ENCODE data around the gene ADARB1.

The ADARB1 gene

DNA sequence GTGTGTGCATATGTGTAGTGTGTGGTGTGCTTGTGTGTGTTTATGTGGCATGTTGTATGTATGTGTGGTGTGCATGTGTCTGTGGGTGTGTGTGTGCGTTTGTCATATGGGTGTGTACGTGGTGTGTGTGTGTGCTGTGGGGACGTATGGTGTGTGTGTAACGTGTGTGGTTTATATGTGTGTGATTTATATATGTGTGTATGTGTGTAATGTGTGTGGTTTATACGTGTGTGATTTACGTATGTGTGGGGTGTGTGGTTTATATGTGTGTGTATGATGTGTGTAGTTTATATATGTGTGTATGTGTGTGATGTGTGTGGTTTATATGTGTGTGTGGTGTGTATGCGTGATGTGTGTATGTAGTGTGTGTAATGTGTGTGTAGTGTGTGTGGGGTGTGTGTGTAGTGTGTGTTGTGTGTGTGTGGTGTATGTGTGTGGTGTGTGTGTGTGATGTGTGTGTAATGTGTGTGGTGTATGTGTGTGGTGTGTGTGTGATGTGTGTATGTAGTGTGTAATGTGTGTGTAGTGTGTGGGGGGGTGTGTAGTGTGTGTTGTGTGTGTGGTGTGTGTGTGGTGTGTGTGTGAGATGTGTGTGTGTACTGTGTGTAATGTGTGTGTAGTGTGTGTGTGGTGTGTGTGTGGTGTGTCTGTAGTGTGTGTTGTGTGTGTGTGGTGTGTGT lies 32.3 kb upstream of the ADARB1 start:
- Histone ChIP-seq H3K4me3 (ENCODE audit: low read depth, low read length) (no peak overlapping the region), H3K9me3 (ENCODE audit: control insufficient read depth, insufficient read depth, low read length) (no peaks in the 10 kb centered on the region), H3K4me1 (ENCODE audit: control insufficient read depth, insufficient read depth, low read length) (no peaks in the 10 kb centered on the region), H3K36me3 (ENCODE audit: control insufficient read depth, insufficient read depth, low read length) (no peaks in the 10 kb centered on the region), H3K27me3 (ENCODE audit: control insufficient read depth, insufficient read depth, low read length) (no peaks in the 10 kb centered on the region), H3K9ac (ENCODE audit: low read depth, low read length) (no peak overlapping the region)

DNA sequence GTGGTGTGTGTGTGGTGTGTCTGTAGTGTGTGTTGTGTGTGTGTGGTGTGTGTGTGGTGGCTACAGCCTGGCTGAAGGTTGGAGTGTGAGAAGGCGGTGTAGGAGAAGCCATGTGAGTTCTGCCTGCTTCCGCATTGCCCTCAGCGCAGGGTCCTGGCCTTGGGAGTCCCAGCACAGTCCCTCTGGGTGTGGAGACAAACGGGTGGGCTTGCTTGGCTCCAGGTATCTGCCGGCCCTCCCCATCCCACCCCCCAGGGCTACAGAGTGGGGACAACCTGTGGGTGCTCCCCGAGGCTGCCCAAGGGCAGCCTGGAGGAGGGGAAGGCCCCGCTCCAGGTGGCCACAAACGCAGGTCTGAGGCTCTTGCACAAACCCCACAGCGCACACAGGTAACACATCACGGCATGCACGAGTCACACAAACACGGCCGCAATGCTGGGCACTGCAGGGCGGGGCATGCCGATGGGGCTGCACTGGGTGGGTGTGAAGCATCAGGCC lies 31.7 kb upstream of the ADARB1 start:
- no peaks in the 10 kb centered on the region for H3K27me3 ChIP-seq (ENCODE audit: control insufficient read depth, insufficient read depth, low read length)

DNA sequence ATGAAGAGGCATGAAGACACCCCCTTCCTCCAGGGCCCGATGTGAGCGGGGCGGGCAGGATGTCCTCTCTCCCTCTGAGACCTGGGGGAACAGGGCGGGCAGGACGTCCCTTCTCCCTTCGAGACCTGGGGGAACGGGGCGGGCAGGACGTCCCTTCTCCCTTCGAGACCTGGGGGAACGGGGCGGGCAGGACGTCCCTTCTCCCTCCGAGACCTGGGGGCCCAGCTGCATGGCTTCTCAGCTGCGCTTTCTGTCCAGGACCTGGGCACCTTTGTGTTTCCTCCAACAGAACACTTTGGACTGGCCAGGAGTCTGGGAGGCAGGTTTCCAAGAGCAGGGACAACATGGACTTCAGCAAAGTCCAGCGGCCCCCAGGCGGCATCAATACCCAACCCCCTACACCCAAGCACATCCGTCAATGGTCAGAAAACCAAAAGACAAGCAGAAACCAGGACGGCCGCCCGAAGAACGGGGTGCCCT lies 30.8 kb upstream of the ADARB1 start:
- H3K9me3 ChIP-seq (ENCODE audit: control insufficient read depth, insufficient read depth, low read length), result no peaks in the 10 kb centered on the region
- H3K36me3 ChIP-seq (ENCODE audit: control insufficient read depth, insufficient read depth, low read length), result no peaks in the 10 kb centered on the region
- no peak overlapping the region for H3K9ac ChIP-seq (ENCODE audit: low read depth, low read length)
- no peak overlapping the region for H3K4me3 ChIP-seq (ENCODE audit: low read depth, low read length)
- no peaks in the 10 kb centered on the region for H3K4me1 ChIP-seq (ENCODE audit: control insufficient read depth, insufficient read depth, low read length)
- no peaks in the 10 kb centered on the region for H3K27me3 ChIP-seq (ENCODE audit: control insufficient read depth, insufficient read depth, low read length)

More for the DNA sequence above, 31.7 kb upstream of the ADARB1 start:
- H3K9ac ChIP-seq (ENCODE audit: low read depth, low read length), result no peak overlapping the region
- H3K9me3 ChIP-seq (ENCODE audit: control insufficient read depth, insufficient read depth, low read length), result no peaks in the 10 kb centered on the region
- H3K4me3 ChIP-seq (ENCODE audit: low read depth, low read length), result no peak overlapping the region
- H3K4me1 ChIP-seq (ENCODE audit: control insufficient read depth, insufficient read depth, low read length), result no peaks in the 10 kb centered on the region
- no peaks in the 10 kb centered on the region for H3K36me3 ChIP-seq (ENCODE audit: control insufficient read depth, insufficient read depth, low read length)

DNA sequence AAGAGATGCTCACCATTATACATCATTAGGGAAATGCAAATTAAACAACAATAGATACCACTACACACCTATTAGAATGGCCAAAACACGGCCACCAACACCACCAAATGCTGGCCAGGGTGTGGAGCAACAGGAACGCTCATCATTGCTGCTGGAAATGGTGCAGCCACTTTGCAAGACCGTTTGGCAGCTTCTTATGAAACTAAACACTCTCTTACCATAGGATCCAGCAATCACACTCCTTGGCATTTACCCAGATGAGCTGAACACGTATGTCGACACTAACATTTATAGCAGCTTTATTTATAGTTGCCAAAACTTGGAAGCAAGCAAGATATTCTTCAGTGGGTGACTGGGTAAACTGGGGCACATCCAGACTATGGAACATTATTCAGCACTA lies 28.9 kb upstream of the ADARB1 start:
- no peaks in the 10 kb centered on the region for H3K36me3 ChIP-seq (ENCODE audit: control insufficient read depth, insufficient read depth, low read length)
- no peaks in the 10 kb centered on the region for H3K27me3 ChIP-seq (ENCODE audit: control insufficient read depth, insufficient read depth, low read length)
- H3K4me3 ChIP-seq (ENCODE audit: low read depth, low read length), result no peak overlapping the region
- H3K4me1 ChIP-seq (ENCODE audit: control insufficient read depth, insufficient read depth, low read length), result no peaks in the 10 kb centered on the region
- H3K9me3 ChIP-seq (ENCODE audit: control insufficient read depth, insufficient read depth, low read length), result no peaks in the 10 kb centered on the region
- H3K9ac ChIP-seq (ENCODE audit: low read depth, low read length), result no peak overlapping the region

DNA sequence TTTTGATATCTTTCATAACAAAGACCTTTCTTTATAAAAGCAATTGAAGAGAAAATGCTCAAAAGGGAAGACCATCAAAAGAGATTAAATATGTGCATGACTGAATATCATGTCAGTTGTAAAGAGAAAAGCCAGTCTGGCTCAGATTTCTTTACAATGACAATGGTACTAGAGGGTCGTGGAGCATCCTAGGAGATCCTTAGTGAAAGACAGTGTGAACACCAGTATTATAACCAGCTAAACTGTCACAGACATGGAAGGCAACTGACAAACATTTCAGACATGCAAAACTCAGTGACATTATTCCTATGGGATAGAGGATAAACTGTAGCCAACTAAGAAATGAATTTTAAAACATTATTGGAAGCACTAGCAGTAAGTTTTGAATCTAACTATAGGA lies 27.1 kb upstream of the ADARB1 start:
- H3K9ac ChIP-seq (ENCODE audit: low read depth, low read length), result no peak overlapping the region
- H3K36me3 ChIP-seq (ENCODE audit: control insufficient read depth, insufficient read depth, low read length), result no peaks in the 10 kb centered on the region
- H3K27me3 ChIP-seq (ENCODE audit: control insufficient read depth, insufficient read depth, low read length), result no peaks in the 10 kb centered on the region
- no peak overlapping the region for H3K4me3 ChIP-seq (ENCODE audit: low read depth, low read length)
- peaks cover 2% of the 10 kb centered on the region for H3K4me1 ChIP-seq (ENCODE audit: control insufficient read depth, insufficient read depth, low read length)
- H3K9me3 ChIP-seq (ENCODE audit: control insufficient read depth, insufficient read depth, low read length), result no peaks in the 10 kb centered on the region

DNA sequence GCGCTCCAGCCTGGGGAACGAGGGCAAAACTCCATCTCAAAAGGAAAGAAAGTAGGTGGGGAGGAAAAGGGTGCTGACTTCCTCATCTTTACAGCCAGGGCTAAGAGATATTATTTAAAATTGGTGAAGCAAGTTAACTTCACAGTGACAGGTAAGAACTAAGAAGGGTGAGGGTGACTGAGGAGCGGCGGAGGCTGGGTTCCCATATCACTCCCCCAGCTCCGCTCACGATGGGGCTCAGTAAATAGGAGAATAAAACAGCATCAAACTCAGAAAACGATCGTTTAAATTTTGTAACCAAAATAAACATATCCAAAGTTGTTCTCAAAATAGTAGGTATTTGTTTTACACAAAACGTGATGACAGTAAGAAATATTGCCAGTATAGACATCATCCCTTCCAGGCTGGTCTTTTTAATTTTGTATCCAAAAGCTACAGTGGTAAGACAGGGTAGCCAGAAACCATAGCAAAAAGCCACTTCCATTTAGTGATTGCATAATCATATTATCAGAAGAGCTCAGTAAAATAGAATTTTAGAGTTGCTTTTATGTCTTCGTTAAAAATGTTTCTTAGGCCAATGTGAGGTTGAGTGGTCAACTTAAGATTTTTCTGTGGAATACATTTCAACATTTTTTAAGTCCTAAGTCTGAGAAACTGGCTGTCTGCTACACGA lies 26.2 kb upstream of the ADARB1 start:
- Histone ChIP-seq H3K9ac (ENCODE audit: low read depth, low read length) (no peak overlapping the region), H3K9me3 (ENCODE audit: control insufficient read depth, insufficient read depth, low read length) (no peaks in the 10 kb centered on the region), H3K27me3 (ENCODE audit: control insufficient read depth, insufficient read depth, low read length) (no peaks in the 10 kb centered on the region), H3K4me3 (ENCODE audit: low read depth, low read length) (no peak overlapping the region), H3K4me1 (ENCODE audit: control insufficient read depth, insufficient read depth, low read length) (peaks cover 2% of the 10 kb centered on the region), H3K36me3 (ENCODE audit: control insufficient read depth, insufficient read depth, low read length) (no peaks in the 10 kb centered on the region)

DNA sequence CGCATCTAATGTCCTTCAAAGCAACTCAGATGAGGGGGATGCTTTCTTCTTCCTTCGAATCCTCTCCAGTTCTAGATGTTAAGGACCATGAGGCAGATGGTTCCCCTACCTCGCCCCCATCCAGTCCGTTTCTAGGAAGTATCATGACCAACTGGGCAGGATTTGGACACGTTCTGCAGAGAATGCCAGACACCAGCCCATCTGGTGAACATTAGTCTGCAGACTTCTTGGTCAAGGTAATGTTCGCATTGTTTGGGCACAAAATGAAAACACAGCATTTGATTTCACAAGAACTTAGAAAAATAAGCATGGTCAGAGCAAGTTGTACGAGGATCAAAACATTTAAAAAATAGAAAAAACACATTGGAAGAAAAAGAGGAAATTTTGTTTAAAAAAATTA lies 25.4 kb upstream of the ADARB1 start:
- no peaks in the 10 kb centered on the region for H3K27me3 ChIP-seq (ENCODE audit: control insufficient read depth, insufficient read depth, low read length)
- no peak overlapping the region for H3K4me3 ChIP-seq (ENCODE audit: low read depth, low read length)
- H3K36me3 ChIP-seq (ENCODE audit: control insufficient read depth, insufficient read depth, low read length), result no peaks in the 10 kb centered on the region
- H3K9ac ChIP-seq (ENCODE audit: low read depth, low read length), result no peak overlapping the region
- no peaks in the 10 kb centered on the region for H3K9me3 ChIP-seq (ENCODE audit: control insufficient read depth, insufficient read depth, low read length)
- H3K4me1 ChIP-seq (ENCODE audit: control insufficient read depth, insufficient read depth, low read length), result peaks cover 2% of the 10 kb centered on the region

DNA sequence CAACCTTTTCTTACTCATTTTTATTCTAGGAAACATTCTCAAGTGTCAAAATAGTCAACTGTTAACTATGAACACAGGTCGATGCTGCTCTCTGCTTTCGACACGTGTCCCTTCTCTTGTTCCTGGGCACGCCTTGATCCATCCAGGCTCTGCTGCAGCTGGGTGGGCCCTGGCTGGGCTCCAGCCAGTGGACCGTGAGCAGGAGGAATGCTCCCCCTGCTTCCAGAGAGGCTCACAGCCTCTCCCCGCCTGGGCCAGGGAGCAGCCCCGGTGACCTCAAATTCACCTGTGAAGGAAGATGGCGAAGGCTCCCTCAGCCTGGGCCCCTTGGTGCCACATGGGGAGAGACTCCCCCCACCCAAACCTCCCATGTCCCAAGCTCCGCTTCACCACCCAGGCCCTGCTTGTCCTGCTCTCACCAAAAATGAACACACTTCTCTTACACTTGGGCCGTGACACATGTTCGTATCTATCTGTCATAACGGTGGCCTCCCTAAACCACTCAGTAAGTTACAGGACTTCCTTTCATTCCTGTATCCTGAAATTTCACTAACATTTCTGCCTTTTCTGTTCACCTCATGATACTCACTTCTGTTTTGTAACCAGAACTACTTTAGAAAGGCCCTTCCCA lies 24.6 kb upstream of the ADARB1 start:
- Histone ChIP-seq H3K4me3 (ENCODE audit: low read depth, low read length) (no peak overlapping the region), H3K36me3 (ENCODE audit: control insufficient read depth, insufficient read depth, low read length) (no peaks in the 10 kb centered on the region), H3K9me3 (ENCODE audit: control insufficient read depth, insufficient read depth, low read length) (no peaks in the 10 kb centered on the region), H3K4me1 (ENCODE audit: control insufficient read depth, insufficient read depth, low read length) (peaks cover 2% of the 10 kb centered on the region), H3K27me3 (ENCODE audit: control insufficient read depth, insufficient read depth, low read length) (no peaks in the 10 kb centered on the region), H3K9ac (ENCODE audit: low read depth, low read length) (no peak overlapping the region)

DNA sequence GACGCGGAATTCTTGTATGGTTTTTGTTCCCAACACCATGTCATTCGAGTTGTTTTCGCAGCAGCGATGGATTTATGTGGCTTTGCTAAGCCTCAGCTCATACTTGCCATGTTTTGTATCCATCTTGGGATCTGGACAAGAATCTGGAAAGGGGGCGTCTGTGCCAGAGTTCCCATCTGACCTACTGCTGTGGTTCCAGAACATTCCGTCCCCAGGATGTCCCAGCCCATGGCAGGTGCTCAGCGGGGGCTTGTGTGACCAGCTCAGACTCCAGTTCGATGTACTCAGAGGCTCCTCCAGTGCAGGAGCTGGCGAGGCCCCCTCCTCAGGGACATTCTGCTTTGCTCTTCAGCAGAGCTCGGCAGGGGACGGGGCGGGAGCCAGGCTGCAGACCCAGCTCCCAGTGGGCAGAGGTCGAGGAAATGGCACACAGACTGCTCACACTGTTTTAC lies 24.0 kb upstream of the ADARB1 start:
- peaks cover 2% of the 10 kb centered on the region for H3K4me1 ChIP-seq (ENCODE audit: control insufficient read depth, insufficient read depth, low read length)
- H3K9ac ChIP-seq (ENCODE audit: low read depth, low read length), result no peak overlapping the region

DNA sequence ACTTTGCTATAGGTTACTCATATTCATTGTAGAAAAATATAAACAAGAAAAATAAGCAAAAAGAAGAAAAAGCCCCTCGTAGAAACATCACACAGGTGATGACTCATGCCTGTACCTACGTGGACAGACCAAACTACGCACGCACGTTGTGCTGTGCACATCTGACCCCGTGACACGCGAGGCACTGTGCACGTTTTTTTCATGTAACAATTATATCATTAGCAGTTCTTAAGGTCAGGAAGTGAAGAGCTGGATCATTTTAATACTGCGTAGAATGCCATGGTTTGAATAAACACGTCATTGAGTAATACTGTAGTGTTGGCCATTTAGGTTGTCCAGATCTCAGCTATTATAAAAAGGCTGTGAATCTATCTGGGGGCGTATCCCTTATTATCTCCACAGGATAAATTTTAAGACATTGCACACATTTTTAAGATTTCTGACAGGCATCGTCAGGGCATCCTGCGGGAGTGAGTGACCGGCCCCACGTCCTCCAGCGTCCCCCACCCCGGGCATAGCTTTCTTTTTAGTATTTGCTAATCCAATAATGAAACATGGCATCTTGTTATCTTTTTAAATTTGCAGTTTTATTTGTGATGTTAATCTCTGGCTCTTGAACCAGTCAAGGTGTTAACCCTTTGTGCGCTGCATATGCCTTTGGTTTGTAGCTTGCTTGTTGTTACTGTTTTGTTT lies 23.4 kb upstream of the ADARB1 start:
- H3K4me1 ChIP-seq (ENCODE audit: control insufficient read depth, insufficient read depth, low read length), result peaks cover 2% of the 10 kb centered on the region
- H3K4me3 ChIP-seq (ENCODE audit: low read depth, low read length), result no peak overlapping the region
- H3K27me3 ChIP-seq (ENCODE audit: control insufficient read depth, insufficient read depth, low read length), result no peaks in the 10 kb centered on the region
- no peaks in the 10 kb centered on the region for H3K9me3 ChIP-seq (ENCODE audit: control insufficient read depth, insufficient read depth, low read length)
- H3K36me3 ChIP-seq (ENCODE audit: control insufficient read depth, insufficient read depth, low read length), result no peaks in the 10 kb centered on the region
- no peak overlapping the region for H3K9ac ChIP-seq (ENCODE audit: low read depth, low read length)

More for the DNA sequence above, 24.0 kb upstream of the ADARB1 start:
- no peak overlapping the region for H3K4me3 ChIP-seq (ENCODE audit: low read depth, low read length)
- H3K9me3 ChIP-seq (ENCODE audit: control insufficient read depth, insufficient read depth, low read length), result no peaks in the 10 kb centered on the region
- no peaks in the 10 kb centered on the region for H3K36me3 ChIP-seq (ENCODE audit: control insufficient read depth, insufficient read depth, low read length)
- no peaks in the 10 kb centered on the region for H3K27me3 ChIP-seq (ENCODE audit: control insufficient read depth, insufficient read depth, low read length)

DNA sequence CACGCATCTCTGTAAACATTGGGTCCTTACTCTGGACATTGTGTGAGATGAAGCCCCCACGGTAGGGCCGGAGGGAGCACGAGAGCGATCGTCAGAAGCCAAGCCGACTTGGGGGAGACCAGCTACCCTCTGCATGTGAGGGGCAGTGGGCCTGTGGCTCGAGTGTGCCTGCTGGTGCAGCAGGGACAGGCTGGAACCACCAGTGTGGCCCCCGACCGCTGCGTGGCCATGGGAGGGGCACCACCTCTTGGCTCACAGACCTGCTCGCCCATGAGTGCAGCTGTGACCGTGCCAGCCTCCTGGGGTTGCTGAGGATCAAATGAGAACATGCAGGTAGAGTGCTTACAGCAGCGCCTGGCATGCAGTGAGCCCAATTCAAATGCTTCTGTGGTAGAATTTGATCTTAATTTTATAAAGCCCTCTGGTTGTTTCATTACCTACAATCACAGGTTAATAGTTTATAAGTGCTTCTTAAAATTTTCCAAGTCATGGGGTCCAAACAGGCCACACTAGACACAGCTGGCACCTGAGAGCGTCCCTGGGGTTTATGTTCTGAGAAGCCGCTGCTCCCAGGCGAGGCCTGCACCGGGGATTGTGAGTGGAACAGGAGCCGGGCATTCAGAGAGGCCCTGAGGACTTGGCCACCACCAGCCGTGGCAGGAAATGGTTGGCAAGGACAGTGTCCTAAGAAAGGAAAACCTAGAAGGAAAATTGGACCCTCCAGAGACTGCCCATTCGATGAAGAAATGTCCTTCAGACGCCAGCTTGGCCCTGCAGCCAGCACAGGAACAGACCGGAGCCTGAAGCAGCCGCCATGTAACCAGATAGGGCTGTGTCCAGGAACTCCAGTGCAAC lies 22.6 kb upstream of the ADARB1 start:
- H3K27me3 ChIP-seq (ENCODE audit: control insufficient read depth, insufficient read depth, low read length), result no peaks in the 10 kb centered on the region
- H3K4me1 ChIP-seq (ENCODE audit: control insufficient read depth, insufficient read depth, low read length), result peaks cover 2% of the 10 kb centered on the region
- H3K9me3 ChIP-seq (ENCODE audit: control insufficient read depth, insufficient read depth, low read length), result no peaks in the 10 kb centered on the region
- H3K4me3 ChIP-seq (ENCODE audit: low read depth, low read length), result no peak overlapping the region
- H3K36me3 ChIP-seq (ENCODE audit: control insufficient read depth, insufficient read depth, low read length), result no peaks in the 10 kb centered on the region
- H3K9ac ChIP-seq (ENCODE audit: low read depth, low read length), result no peak overlapping the region
